ENCODE measurements around the gene COL4A6.

DNA sequence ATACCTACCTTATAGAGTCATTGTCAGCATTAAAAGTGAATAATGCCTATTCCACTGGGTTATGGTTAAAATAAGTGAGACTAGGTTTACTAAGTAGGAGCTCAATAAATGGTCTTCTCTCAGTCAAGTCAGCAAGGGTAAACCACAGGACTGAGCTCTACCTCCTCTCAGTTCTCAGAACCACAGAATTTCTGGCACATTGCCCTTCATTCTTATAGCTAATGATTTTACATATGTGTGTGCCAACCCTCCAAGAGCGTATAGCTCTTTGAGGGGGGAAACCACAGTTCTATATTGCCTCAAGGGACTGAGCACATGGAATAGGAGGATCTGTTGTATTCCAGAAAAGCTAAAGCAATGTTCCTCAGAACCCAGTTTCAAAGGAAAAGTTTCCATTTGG, 221.8 kb downstream of the COL4A6 start:
- TF ChIP-seq, protein P1, sequence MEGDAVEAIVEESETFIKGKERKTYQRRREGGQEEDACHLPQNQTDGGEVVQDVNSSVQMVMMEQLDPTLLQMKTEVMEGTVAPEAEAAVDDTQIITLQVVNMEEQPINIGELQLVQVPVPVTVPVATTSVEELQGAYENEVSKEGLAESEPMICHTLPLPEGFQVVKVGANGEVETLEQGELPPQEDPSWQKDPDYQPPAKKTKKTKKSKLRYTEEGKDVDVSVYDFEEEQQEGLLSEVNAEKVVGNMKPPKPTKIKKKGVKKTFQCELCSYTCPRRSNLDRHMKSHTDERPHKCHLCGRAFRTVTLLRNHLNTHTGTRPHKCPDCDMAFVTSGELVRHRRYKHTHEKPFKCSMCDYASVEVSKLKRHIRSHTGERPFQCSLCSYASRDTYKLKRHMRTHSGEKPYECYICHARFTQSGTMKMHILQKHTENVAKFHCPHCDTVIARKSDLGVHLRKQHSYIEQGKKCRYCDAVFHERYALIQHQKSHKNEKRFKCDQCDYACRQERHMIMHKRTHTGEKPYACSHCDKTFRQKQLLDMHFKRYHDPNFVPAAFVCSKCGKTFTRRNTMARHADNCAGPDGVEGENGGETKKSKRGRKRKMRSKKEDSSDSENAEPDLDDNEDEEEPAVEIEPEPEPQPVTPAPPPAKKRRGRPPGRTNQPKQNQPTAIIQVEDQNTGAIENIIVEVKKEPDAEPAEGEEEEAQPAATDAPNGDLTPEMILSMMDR (conservative IDR thresholded peaks at IDR 0.05; ENCODE audit: low read length) = no peak
- no peak for TF ChIP-seq EZH2phosphoT487 (IDR thresholded peaks at IDR 0.05; ENCODE audit: borderline replicate concordance, low read depth, low read length)

All from OCI-LY7 (cell line).